ENCODE measurements around the gene GVQW3.

Gene GVQW3

GRCh38 chr11:76448506-76448905 is 67.4 kb downstream of the GVQW3 start:
- DNase-seq: no peak

- DNase-seq: no peak
Measured at GRCh38 chr11:76453248-76453647, 72.1 kb downstream of the GVQW3 start.

GRCh38 chr11:76455331-76455730 is 74.2 kb downstream of the GVQW3 start:
- no peak for DNase-seq

- DNase-seq: no peak
Measured at GRCh38 chr11:76455931-76456330, 74.8 kb downstream of the GVQW3 start.

GRCh38 chr11:76456571-76456970 is 75.4 kb downstream of the GVQW3 start:
- DNase-seq: no peak
